ENCODE data around the gene FAM98C.

Gene FAM98C

GRCh38 chr19:38377052-38377451 lies 25.8 kb upstream of the FAM98C start:
- DNase-seq (ENCODE audit: low read depth in 3 of 3, low spot score in 1 of 3): no peak

GRCh38 chr19:38378866-38379265 lies 24.0 kb upstream of the FAM98C start:
- DNase-seq (ENCODE audit: low read depth in 3 of 3, low spot score in 1 of 3): no peak

- DNase-seq (ENCODE audit: low read depth in 3 of 3, low spot score in 1 of 3): no peak
These were observed 21.8 kb upstream of the FAM98C start for GRCh38 chr19:38381138-38381537.

GRCh38 chr19:38383184-38383583 lies 19.7 kb upstream of the FAM98C start:
- DNase-seq (ENCODE audit: low read depth in 3 of 3, low spot score in 1 of 3): no peak

- DNase-seq (ENCODE audit: low read depth in 3 of 3, low spot score in 1 of 3): no peak
These were observed 19.1 kb upstream of the FAM98C start for GRCh38 chr19:38383743-38384142.

GRCh38 chr19:38384209-38385027 lies 18.5 kb upstream of the FAM98C start:
- no peak for DNase-seq (ENCODE audit: low read depth in 3 of 3, low spot score in 1 of 3)

- no peak for DNase-seq (ENCODE audit: low read depth in 3 of 3, low spot score in 1 of 3)
These were observed 17.7 kb upstream of the FAM98C start for GRCh38 chr19:38385057-38385803.

- no peak for DNase-seq (ENCODE audit: low read depth in 3 of 3, low spot score in 1 of 3)
These were observed 17.1 kb upstream of the FAM98C start for GRCh38 chr19:38385804-38386257.

- no peak for DNase-seq (ENCODE audit: low read depth in 3 of 3, low spot score in 1 of 3)
These were observed 16.5 kb upstream of the FAM98C start for GRCh38 chr19:38386300-38386970.

GRCh38 chr19:38386971-38387549 lies 15.8 kb upstream of the FAM98C start:
- no peak for DNase-seq (ENCODE audit: low read depth in 3 of 3, low spot score in 1 of 3)

GRCh38 chr19:38387550-38388348 lies 15.1 kb upstream of the FAM98C start, which contains the start of gene GGN:
GGN (minus strand) TSS chr19:38388034; CDS start chr19:38387261, 773 bp downstream.
- peak; percentile 39 to 68 (median 39) for DNase-seq (ENCODE audit: low read depth in 3 of 3, low spot score in 1 of 3)

GRCh38 chr19:38388349-38389100 lies 14.4 kb upstream of the FAM98C start, which contains the start of gene SPRED3:
SPRED3 (plus strand) TSS chr19:38388697; CDS start chr19:38390303, 1,606 bp downstream.
- no peak for DNase-seq (ENCODE audit: low read depth in 3 of 3, low spot score in 1 of 3)

- no peak for DNase-seq (ENCODE audit: low read depth in 3 of 3, low spot score in 1 of 3)
These were observed 13.6 kb upstream of the FAM98C start for GRCh38 chr19:38389101-38389925.

GRCh38 chr19:38389957-38390924 lies 12.7 kb upstream of the FAM98C start:
- DNase-seq (ENCODE audit: low read depth in 3 of 3, low spot score in 1 of 3): no peak

- no peak for DNase-seq (ENCODE audit: low read depth in 3 of 3, low spot score in 1 of 3)
These were observed 10.9 kb upstream of the FAM98C start for GRCh38 chr19:38391911-38392464.

GRCh38 chr19:38392707-38393308 lies 10.1 kb upstream of the FAM98C start:
- DNase-seq (ENCODE audit: low read depth in 3 of 3, low spot score in 1 of 3): no peak

GRCh38 chr19:38394488-38394887 lies 8.4 kb upstream of the FAM98C start:
- peak in 1 of 3 donors; percentile 55 for DNase-seq (ENCODE audit: low read depth in 3 of 3, low spot score in 1 of 3)
